ENCODE results near the gene ZFHX3.

Gene ZFHX3

GRCh38 chr16:72814226-72814625, 233.7 kb downstream of the ZFHX3 start:
- FAIRE-seq: no peak

- FAIRE-seq: no peak
Observed at GRCh38 chr16:72812672-72813071, 235.3 kb downstream of the ZFHX3 start.

GRCh38 chr16:72811876-72812275, 236.1 kb downstream of the ZFHX3 start:
- FAIRE-seq: no peak

- no peak for FAIRE-seq
Observed at GRCh38 chr16:72811188-72811720, 236.7 kb downstream of the ZFHX3 start.

GRCh38 chr16:72810480-72810879, 237.4 kb downstream of the ZFHX3 start:
- no peak for FAIRE-seq

- FAIRE-seq: no peak
Observed at GRCh38 chr16:72809446-72809845, 238.5 kb downstream of the ZFHX3 start.

GRCh38 chr16:72808754-72809153, 239.2 kb downstream of the ZFHX3 start:
- FAIRE-seq: no peak

- FAIRE-seq: no peak
Observed at GRCh38 chr16:72807245-72807644, 240.7 kb downstream of the ZFHX3 start.

- FAIRE-seq: no peak
Observed at GRCh38 chr16:72805486-72805885, 242.4 kb downstream of the ZFHX3 start.

- no peak for FAIRE-seq
Observed at GRCh38 chr16:72800524-72801161, 247.3 kb downstream of the ZFHX3 start.

- FAIRE-seq: no peak
Observed at GRCh38 chr16:72798264-72798663, 249.7 kb downstream of the ZFHX3 start.

GRCh38 chr16:72797621-72798020, 250.3 kb downstream of the ZFHX3 start:
- no peak for FAIRE-seq

- no peak for FAIRE-seq
Observed at GRCh38 chr16:72796222-72796621, 251.7 kb downstream of the ZFHX3 start.

- no peak for FAIRE-seq
Observed at GRCh38 chr16:72794986-72795385, 252.9 kb downstream of the ZFHX3 start.

GRCh38 chr16:72794319-72794718, 253.6 kb downstream of the ZFHX3 start:
- no peak for FAIRE-seq

- FAIRE-seq: no peak
Observed at GRCh38 chr16:72793716-72794115, 254.2 kb downstream of the ZFHX3 start.

GRCh38 chr16:72793017-72793416, 254.9 kb downstream of the ZFHX3 start:
- FAIRE-seq: no peak

- no peak for FAIRE-seq
Observed at GRCh38 chr16:72791786-72792185, 256.1 kb downstream of the ZFHX3 start.

- no peak for FAIRE-seq
Observed at GRCh38 chr16:72789921-72790320, 258.0 kb downstream of the ZFHX3 start.

- no peak for FAIRE-seq
Observed at GRCh38 chr16:72789465-72789864, 258.5 kb downstream of the ZFHX3 start.

- no peak for FAIRE-seq
Observed at GRCh38 chr16:72788269-72788809, 259.6 kb downstream of the ZFHX3 start.

GRCh38 chr16:72787514-72788268, 260.2 kb downstream of the ZFHX3 start:
- no peak for FAIRE-seq

- no peak for FAIRE-seq
Observed at GRCh38 chr16:72787130-72787513, 260.8 kb downstream of the ZFHX3 start.

GRCh38 chr16:72786606-72787005, 261.3 kb downstream of the ZFHX3 start:
- FAIRE-seq: no peak

Measured in endometrium (tissue), 2 donors.